ENCODE measurements around the gene MAST3. TPM values are rescaled to one million over a fixed set of nuclear protein-coding genes. Genes with fewer than 3 reads are reported as not detected.
A peak's percentile ranks its signal among the peaks of the same experiment; 100 is the strongest.

Gene MAST3
- total RNA-seq, 1 experiment from 2014 or later, result 14.1 TPM

GRCh38 chr19:18053576-18054219 is 43.9 kb upstream of the MAST3 start:
- peaks cover 22% of the 10 kb centered on the region for H3F3A ChIP-seq (ENCODE audit: insufficient read depth, low read depth)
- intact Hi-C loops (cut with micrococcal nuclease; ENCODE audit: unreplicated experiment), result no loop called here
- H4K20me1 ChIP-seq (ENCODE audit: insufficient read depth), result no peaks in the 10 kb centered on the region
- no peak overlapping the region for H2AFZ ChIP-seq
- H3K4me1 ChIP-seq (replicated peaks; ENCODE audit: insufficient read depth), result peaks cover 9% of the 10 kb centered on the region
- BruUV-seq (replicated peaks), result no TSS peak
- no peaks in the 10 kb centered on the region for H3K36me3 ChIP-seq (ENCODE audit: low read depth)
- no peaks in the 10 kb centered on the region for H3K9me3 ChIP-seq (ENCODE audit: insufficient read depth, low read depth)
- no peaks in the 10 kb centered on the region for H3K79me2 ChIP-seq (ENCODE audit: low read depth)
- H3K4me3 ChIP-seq, result no peak overlapping the region
- H3K9me2 ChIP-seq (ENCODE audit: insufficient read depth), result no peaks in the 10 kb centered on the region
- H3K27ac ChIP-seq, result no peak overlapping the region
- ChIA-PET CTCF (interaction anchor here (0.7 kb wide), 1 partner anchor 25 kb away, joined by 6 read pairs; no protein-coding TSS in a partner anchor), POLR2A (ENCODE audit: unreplicated experiment) (no interaction called here)
- H3K27me3 ChIP-seq (ENCODE audit: insufficient read depth, low read depth), result peaks cover 10% of the 10 kb centered on the region; the same call in 1 of the 2 replicates
- H3K4me2 ChIP-seq, result no peak overlapping the region
- DNase-seq, result peak in 1 of 2 experiments; percentile 49
- TF ChIP-seq CTCF (conservative IDR thresholded peaks at IDR 0.05), result no peak
- no peak for TF ChIP-seq EZH2 (IDR thresholded peaks at IDR 0.05; ENCODE audit: low read depth)

- CTCF ChIA-PET, result interaction anchor here (0.6 kb wide), 1 partner anchor 103 kb away, joined by 4 read pairs; no protein-coding TSS in a partner anchor
- H3K36me3 ChIP-seq (ENCODE audit: low read depth), result no peaks in the 10 kb centered on the region
Measured at GRCh38 chr19:18055967-18056366, 41.6 kb upstream of the MAST3 start.

GRCh38 chr19:18057557-18057956 is 40.0 kb upstream of the MAST3 start:
- CTCF ChIA-PET, result interaction anchor here (0.6 kb wide), 1 partner anchor 50 kb away, joined by 3 read pairs; the partner anchor contains the start of gene ARRDC2
- 0 out of 2 replicates have a peak, but pooled peaks cover 5% of the 10 kb centered on the region for H3K27me3 ChIP-seq (ENCODE audit: insufficient read depth, low read depth)
- H4K20me1 ChIP-seq (ENCODE audit: insufficient read depth), result no peaks in the 10 kb centered on the region
- H3K9me2 ChIP-seq (ENCODE audit: insufficient read depth), result no peaks in the 10 kb centered on the region
- no peak overlapping the region for H3K4me3 ChIP-seq
- H3F3A ChIP-seq (ENCODE audit: insufficient read depth, low read depth), result peaks cover 40% of the 10 kb centered on the region
- H2AFZ ChIP-seq, result no peak overlapping the region
- intact Hi-C loops (cut with micrococcal nuclease; ENCODE audit: unreplicated experiment), result loop anchor here (5.0 kb wide), 1 partner anchor 35 kb away; no protein-coding TSS in a partner anchor
- no peak overlapping the region for H3K27ac ChIP-seq
- BruUV-seq (replicated peaks), result no TSS peak
- H3K4me2 ChIP-seq, result no peak overlapping the region
- H3K4me1 ChIP-seq (replicated peaks; ENCODE audit: insufficient read depth), result no peaks in the 10 kb centered on the region; the same call in 1 of the 2 replicates
- no peaks in the 10 kb centered on the region for H3K36me3 ChIP-seq (ENCODE audit: low read depth)
- no peaks in the 10 kb centered on the region for H3K79me2 ChIP-seq (ENCODE audit: low read depth)
- POLR2A ChIA-PET (ENCODE audit: unreplicated experiment), result no interaction called here
- no peak for DNase-seq
- TF ChIP-seq EZH2 (IDR thresholded peaks at IDR 0.05; ENCODE audit: low read depth) (no peak), CTCF (conservative IDR thresholded peaks at IDR 0.05) (no peak)
- no peaks in the 10 kb centered on the region for H3K9me3 ChIP-seq (ENCODE audit: insufficient read depth, low read depth)

More at GRCh38 chr19:18055967-18056366, 41.6 kb upstream of the MAST3 start:
- POLR2A ChIA-PET (ENCODE audit: unreplicated experiment), result no interaction called here
- H3K4me2 ChIP-seq, result no peak overlapping the region
- no peak overlapping the region for H3K4me3 ChIP-seq
- H3K9me2 ChIP-seq (ENCODE audit: insufficient read depth), result no peaks in the 10 kb centered on the region
- peaks cover 9% of the 10 kb centered on the region for H3K4me1 ChIP-seq (replicated peaks; ENCODE audit: insufficient read depth)
- H2AFZ ChIP-seq, result no peak overlapping the region
- no peaks in the 10 kb centered on the region for H3K79me2 ChIP-seq (ENCODE audit: low read depth)
- no peak for DNase-seq
- peaks cover 29% of the 10 kb centered on the region for H3F3A ChIP-seq (ENCODE audit: insufficient read depth, low read depth)
- H3K9me3 ChIP-seq (ENCODE audit: insufficient read depth, low read depth), result no peaks in the 10 kb centered on the region
- intact Hi-C loops (cut with micrococcal nuclease; ENCODE audit: unreplicated experiment), result loop anchor here (5.0 kb wide), 1 partner anchor 34 kb away; no protein-coding TSS in a partner anchor
- no TSS peak for BruUV-seq (replicated peaks)
- H3K27ac ChIP-seq, result no peak overlapping the region
- peaks cover 10% of the 10 kb centered on the region; the same call in 1 of the 2 replicates for H3K27me3 ChIP-seq (ENCODE audit: insufficient read depth, low read depth)
- no peaks in the 10 kb centered on the region for H4K20me1 ChIP-seq (ENCODE audit: insufficient read depth)
- no peak for TF ChIP-seq EZH2 (IDR thresholded peaks at IDR 0.05; ENCODE audit: low read depth)
- no peak for TF ChIP-seq CTCF (conservative IDR thresholded peaks at IDR 0.05)

All from PC-9 (cell line).